Nephron (organoid): ENCODE results near the gene MB21D2.

Experiments
- H3K27ac Mint-ChIP-seq, 3 experiments: 2 replicates each; pipeline ENCODE4 v1.8.0; 2020; ENCODE audit warnings: mixed read lengths in 3 of 3, mild to moderate bottlenecking in 2 of 3, moderate library complexity in 1 of 3
- H3K27me3 Mint-ChIP-seq: 2 replicates; pipeline ENCODE4 v1.8.0; 2021; ENCODE audit warnings: low read depth, mild to moderate bottlenecking, moderate library complexity, mixed read lengths
- H3K36me3 Mint-ChIP-seq: 2 replicates; pipeline ENCODE4 v1.8.0; 2020; ENCODE audit warnings: low read depth, mixed read lengths
- H3K4me1 Mint-ChIP-seq: 2 replicates; pipeline ENCODE4 v1.8.0; 2020; ENCODE audit warnings: mixed read lengths
- H3K4me3 Mint-ChIP-seq, 3 experiments: 2 replicates each; pipeline ENCODE4 v1.8.0; 2020; ENCODE audit warnings: mild to moderate bottlenecking in 3 of 3, mixed read lengths in 3 of 3, moderate library complexity in 2 of 3
- H3K9me3 Mint-ChIP-seq: 2 replicates; pipeline ENCODE4 v1.8.0; 2020; ENCODE audit warnings: mixed read lengths
- TF ChIP-seq, protein P1 (sequence below), 3 experiments: fragments of 200-600 bp; sonication (generic); IDR thresholded peaks; one replicate each; pipeline ENCODE4 v1.5.0; 2021; ENCODE audit warnings: antibody characterized with exemption in 3 of 3; ENCODE audit not compliant: unreplicated experiment in 3 of 3

Gene MB21D2

DNA sequence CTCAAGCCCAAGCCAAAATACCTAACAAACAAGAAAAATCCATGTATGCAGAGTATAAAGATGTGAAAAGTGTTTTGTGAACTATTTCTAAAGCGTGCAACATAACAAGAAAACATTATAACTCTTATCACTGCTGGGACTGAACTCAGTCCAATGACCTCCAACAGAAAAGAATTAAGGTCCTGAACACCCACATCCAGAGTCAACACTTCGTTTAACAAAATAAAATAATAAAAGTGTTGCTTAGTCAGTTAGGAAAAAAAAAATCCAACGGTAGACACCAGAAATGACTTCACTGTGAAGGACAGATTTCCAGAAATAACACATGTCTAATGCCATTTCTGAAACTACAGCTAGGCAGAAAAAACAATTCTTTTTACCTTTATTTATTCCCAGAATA is 28.0 kb downstream of the MB21D2 start:
- peak overlapping the region; percentile 71 to 99 (median 95) for H3K27ac Mint-ChIP-seq
- peaks cover 2% of the 10 kb centered on the region for H3K27me3 Mint-ChIP-seq
- no peak overlapping the region for H3K4me3 Mint-ChIP-seq

DNA sequence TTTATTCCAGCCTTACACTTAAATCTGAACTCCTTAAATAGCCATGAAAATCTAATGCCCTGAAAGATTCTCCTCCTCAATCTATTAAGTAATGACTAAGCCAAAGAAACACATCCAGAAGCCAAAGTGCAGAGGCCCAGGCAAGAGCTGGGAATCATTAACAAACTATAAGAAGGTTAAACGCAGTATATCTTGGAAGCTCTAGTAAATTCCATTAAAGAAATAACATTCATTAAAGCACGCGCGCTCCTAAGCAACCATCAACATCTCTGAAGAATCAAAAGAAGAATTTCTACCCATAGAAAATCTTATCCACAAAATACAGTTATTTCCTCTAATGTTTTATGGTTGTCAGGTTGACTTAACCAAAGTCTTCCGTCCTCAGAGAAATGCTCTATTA is 29.5 kb downstream of the MB21D2 start:
- Mint-ChIP-seq H3K36me3 (no peaks in the 10 kb centered on the region), H3K27ac (peak overlapping the region; percentile 71 to 99 (median 95)), H3K4me3 (peak overlapping the region in 2 of 3 experiments; percentile 40 to 66), H3K27me3 (no peaks in the 10 kb centered on the region), H3K9me3 (no peaks in the 10 kb centered on the region), H3K4me1 (peaks cover 63% of the 10 kb centered on the region)
- TF ChIP-seq, protein P1, sequence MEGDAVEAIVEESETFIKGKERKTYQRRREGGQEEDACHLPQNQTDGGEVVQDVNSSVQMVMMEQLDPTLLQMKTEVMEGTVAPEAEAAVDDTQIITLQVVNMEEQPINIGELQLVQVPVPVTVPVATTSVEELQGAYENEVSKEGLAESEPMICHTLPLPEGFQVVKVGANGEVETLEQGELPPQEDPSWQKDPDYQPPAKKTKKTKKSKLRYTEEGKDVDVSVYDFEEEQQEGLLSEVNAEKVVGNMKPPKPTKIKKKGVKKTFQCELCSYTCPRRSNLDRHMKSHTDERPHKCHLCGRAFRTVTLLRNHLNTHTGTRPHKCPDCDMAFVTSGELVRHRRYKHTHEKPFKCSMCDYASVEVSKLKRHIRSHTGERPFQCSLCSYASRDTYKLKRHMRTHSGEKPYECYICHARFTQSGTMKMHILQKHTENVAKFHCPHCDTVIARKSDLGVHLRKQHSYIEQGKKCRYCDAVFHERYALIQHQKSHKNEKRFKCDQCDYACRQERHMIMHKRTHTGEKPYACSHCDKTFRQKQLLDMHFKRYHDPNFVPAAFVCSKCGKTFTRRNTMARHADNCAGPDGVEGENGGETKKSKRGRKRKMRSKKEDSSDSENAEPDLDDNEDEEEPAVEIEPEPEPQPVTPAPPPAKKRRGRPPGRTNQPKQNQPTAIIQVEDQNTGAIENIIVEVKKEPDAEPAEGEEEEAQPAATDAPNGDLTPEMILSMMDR (IDR thresholded peaks at IDR 0.05; ENCODE audit: unreplicated experiment in 3 of 3): no peak

More for the DNA sequence above, 28.0 kb downstream of the MB21D2 start:
- no peaks in the 10 kb centered on the region for H3K36me3 Mint-ChIP-seq
- H3K4me1 Mint-ChIP-seq: peaks cover 55% of the 10 kb centered on the region
- no peaks in the 10 kb centered on the region for H3K9me3 Mint-ChIP-seq
- TF ChIP-seq, protein P1 (IDR thresholded peaks at IDR 0.05; ENCODE audit: unreplicated experiment in 3 of 3): no peak

DNA sequence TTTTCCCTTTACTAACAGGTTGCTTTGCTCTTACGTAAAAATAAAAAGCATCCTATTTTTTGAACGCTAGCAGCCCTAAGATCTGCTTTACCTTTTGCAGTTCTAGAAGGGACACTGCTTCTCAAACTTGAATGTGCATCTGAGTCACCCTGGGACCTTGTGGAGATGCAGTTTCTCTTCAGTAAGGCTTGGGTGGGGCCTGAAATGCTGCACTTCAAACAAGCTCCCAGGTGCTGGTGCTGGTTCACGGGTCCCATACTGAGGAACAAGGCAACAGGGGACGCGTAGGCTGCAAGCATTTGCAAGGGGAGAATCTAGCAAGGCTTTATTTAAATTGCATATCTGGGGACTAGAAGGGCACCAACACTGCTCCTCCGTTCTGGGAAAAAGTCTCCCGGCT is 30.0 kb downstream of the MB21D2 start:
- Mint-ChIP-seq H3K4me1 (peaks cover 61% of the 10 kb centered on the region), H3K27me3 (no peaks in the 10 kb centered on the region), H3K36me3 (no peaks in the 10 kb centered on the region), H3K27ac (peak overlapping the region; percentile 71 to 99 (median 95)), H3K4me3 (peak overlapping the region in 2 of 3 experiments; percentile 40 to 66), H3K9me3 (no peaks in the 10 kb centered on the region)
- TF ChIP-seq, protein P1 (IDR thresholded peaks at IDR 0.05; ENCODE audit: unreplicated experiment in 3 of 3): no peak

DNA sequence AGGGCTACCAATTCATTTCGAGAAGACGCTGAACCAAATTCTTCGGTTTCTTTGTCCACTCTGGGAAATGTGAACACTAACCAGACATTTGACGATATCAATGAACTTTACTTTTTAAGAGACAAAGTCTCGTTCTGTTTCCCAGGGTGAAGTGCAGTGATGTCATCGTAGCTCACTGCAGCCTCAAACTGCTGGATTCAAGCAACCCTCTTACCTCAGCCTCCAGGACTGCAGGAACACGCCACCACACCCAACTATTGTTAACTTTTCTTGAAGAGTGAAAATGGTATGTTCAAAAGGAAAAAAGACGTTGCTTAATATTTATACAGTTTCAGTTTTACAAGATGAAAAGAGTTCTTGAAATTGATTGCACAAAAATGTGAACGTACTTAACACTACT is 30.6 kb downstream of the MB21D2 start:
- Mint-ChIP-seq H3K36me3 (no peaks in the 10 kb centered on the region), H3K4me1 (peaks cover 61% of the 10 kb centered on the region), H3K27me3 (no peaks in the 10 kb centered on the region), H3K27ac (peak overlapping the region; percentile 11 to 99 (median 76)), H3K4me3 (no peak overlapping the region), H3K9me3 (no peaks in the 10 kb centered on the region)
- TF ChIP-seq, protein P1 (IDR thresholded peaks at IDR 0.05; ENCODE audit: unreplicated experiment in 3 of 3): no peak

DNA sequence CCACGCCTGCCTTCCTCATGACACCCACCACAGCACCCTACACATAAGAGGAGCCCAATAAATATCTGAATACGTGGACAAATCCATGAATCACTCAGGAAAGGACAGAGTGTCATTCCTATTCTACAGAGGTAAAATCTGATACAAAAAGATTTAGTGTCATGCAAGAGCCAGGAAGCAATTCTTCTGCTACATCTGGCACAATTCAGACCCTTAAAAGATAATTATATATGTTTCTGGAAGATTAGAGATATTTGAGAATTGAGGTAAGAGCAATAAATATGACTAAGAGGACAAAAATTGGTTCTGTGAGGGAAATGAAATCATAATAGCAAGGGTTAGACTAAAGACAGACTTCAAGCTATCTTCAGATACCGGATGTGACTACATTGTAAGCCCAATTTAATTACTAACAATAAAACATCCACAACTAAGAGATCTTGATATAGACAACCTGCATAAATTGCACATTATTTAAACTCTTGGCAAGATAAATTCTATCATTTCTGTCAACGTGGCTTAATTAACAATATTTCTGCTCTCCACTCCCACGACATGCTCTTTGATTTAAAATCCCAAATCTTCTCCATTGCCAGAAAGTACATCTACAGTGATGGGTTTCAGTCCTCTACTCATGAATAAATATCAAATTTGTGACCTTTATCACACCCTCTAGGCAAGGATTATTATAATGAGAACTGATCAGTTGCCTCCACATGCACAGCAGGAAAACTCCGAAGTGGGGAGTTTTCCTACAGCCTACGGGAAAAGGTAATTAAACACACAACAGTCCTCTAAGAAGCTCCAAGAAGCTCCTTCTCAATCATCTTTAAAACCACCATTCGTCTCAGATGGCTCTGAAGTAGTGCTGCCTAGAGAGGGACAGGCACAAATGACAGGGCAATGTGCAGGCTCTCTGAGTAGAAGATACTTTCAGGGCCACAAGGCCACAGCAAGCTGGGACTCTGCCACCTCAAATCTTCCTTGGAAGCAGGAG is 32.6 kb downstream of the MB21D2 start:
- Mint-ChIP-seq H3K9me3 (no peaks in the 10 kb centered on the region), H3K4me1 (peaks cover 66% of the 10 kb centered on the region), H3K27ac (peak overlapping the region; percentile 8 to 71 (median 19)), H3K36me3 (no peaks in the 10 kb centered on the region), H3K27me3 (no peaks in the 10 kb centered on the region), H3K4me3 (no peak overlapping the region)
- TF ChIP-seq, protein P1 (IDR thresholded peaks at IDR 0.05; ENCODE audit: unreplicated experiment in 3 of 3): no peak
